K562 (cell line): ENCODE measurements around the gene LAMB4. TPM values are rescaled to one million over a fixed set of nuclear protein-coding genes. Genes with fewer than 3 reads are reported as not detected.

Source experiments
- CAMTA2 ChIP-seq: fragments of 250-450 bp; sonication (Bioruptor Pico); conservative IDR thresholded peaks from 2 replicates; pipeline ENCODE4 v1.5.1; 2022
- GTF2E2 ChIP-seq: fragments of 200-800 bp; sonication (Bioruptor generic); IDR thresholded peaks from 2 replicates; pipeline ENCODE4 v1.6.1; 2016; ENCODE audit warnings: missing genetic modification characterization, missing compliant biosample characterization
- KDM5B ChIP-seq: fragments of 200-600 bp; sonication (generic); IDR thresholded peaks from 2 replicates; pipeline ENCODE4 v1.6.1; 2012; ENCODE audit warnings: low read depth, mild to moderate bottlenecking, moderate library complexity, low read length, control low read depth, inconsistent platforms; ENCODE audit not compliant: insufficient replicate concordance
- MTA2 ChIP-seq: fragments of 450-650 bp; IDR thresholded peaks from 2 replicates; pipeline ENCODE4 v1.6.1; 2016; ENCODE audit warnings: low read depth
- NFATC3 ChIP-seq: fragments of 450-650 bp; IDR thresholded peaks from 2 replicates; pipeline ENCODE4 v1.6.1; 2017; ENCODE audit warnings: mild to moderate bottlenecking
- RBFOX2 ChIP-seq: fragments of 200-400 bp; formaldehyde crosslinking; IDR thresholded peaks from 2 replicates; pipeline ENCODE4 v1.6.1; 2017; ENCODE audit warnings: low read depth, mild to moderate bottlenecking, low read length, moderate library complexity
- SMAD4 ChIP-seq: fragments of 250-450 bp; sonication (Bioruptor Pico); conservative IDR thresholded peaks from 2 replicates; pipeline ENCODE4 v1.8.0; 2021; ENCODE audit warnings: inconsistent platforms, mild to moderate bottlenecking, moderate library complexity
- SMARCE1 ChIP-seq: fragments of 450-650 bp; IDR thresholded peaks from 2 replicates; pipeline ENCODE4 v1.7.1; 2016; ENCODE audit warnings: mild to moderate bottlenecking
- TCF3 ChIP-seq: sonication (generic); formaldehyde crosslinking; IDR thresholded peaks from 2 replicates; pipeline ENCODE4 v1.4.0; 2020; ENCODE audit warnings: mild to moderate bottlenecking, missing genetic modification reagents
- TOE1 ChIP-seq, 2 experiments: fragments of 450-650 bp in 1 of 2; sonication (generic) in 1 of 2; formaldehyde crosslinking in 1 of 2; IDR thresholded peaks; 2 replicates each; pipeline versions ENCODE4 v1.7.1 to v1.8.0; 2016 to 2022; ENCODE audit warnings: borderline replicate concordance in 2 of 2, mild to moderate bottlenecking in 2 of 2, antibody characterized with exemption in 1 of 2, inconsistent platforms in 1 of 2, low read depth in 1 of 2, missing genetic modification reagents in 1 of 2, moderate library complexity in 1 of 2
- U2AF1 ChIP-seq: fragments of 200-400 bp; formaldehyde crosslinking; optimal IDR thresholded peaks from 2 replicates; pipeline ENCODE3; 2017; ENCODE audit warnings: mild to moderate bottlenecking, low read depth, low read length, moderate library complexity
- YBX1 ChIP-seq: fragments of 450-650 bp; IDR thresholded peaks from 2 replicates; pipeline ENCODE4 v1.7.1; 2016; ENCODE audit warnings: mild to moderate bottlenecking
- ZC3H8 ChIP-seq: fragments of 450-650 bp; IDR thresholded peaks from 2 replicates; pipeline ENCODE4 v1.6.1; 2017
- ZNF436 ChIP-seq: fragments of 250-450, 450-650 bp; sonication (Bioruptor Pico); formaldehyde crosslinking; IDR thresholded peaks from 2 replicates; pipeline ENCODE4 v1.7.0; 2020; ENCODE audit warnings: mild to moderate bottlenecking
- polyA plus RNA-seq, 8 experiments: library from polyadenylated mRNA; depleted of rRNA in 4 of 8; stranded (reverse) in 5 of 8; unstranded in 3 of 8; fragments of >200 nt; fragmentation: Nextera tagmentation in 2 of 8; fragmentation: Illumina TruSeq in 1 of 8; extraction: Ambion mirVana in 2 of 8; extraction: Trizol in 1 of 8; gene quantifications; 2 replicates each; pipeline versions ENCODE4 v1.2.1 to v1.2.3, GENCODE V29; 2011 to 2014; ENCODE audit warnings: inconsistent platforms in 1 of 8, missing spikeins in 1 of 8
- total RNA-seq, 7 experiments: library from RNA; depleted of rRNA in 6 of 7; stranded (reverse); fragments of >200 nt in 6 of 7; fragmentation: Illumina TruSeq in 2 of 7; extraction: Trizol in 2 of 7; gene quantifications; 2 replicates each; pipeline versions ENCODE4 v1.2.1 to v1.2.3, GENCODE V29; 2011 to 2021; ENCODE audit warnings: low replicate concordance in 1 of 7
- TF ChIP-seq, protein P1 (sequence below), 2 experiments: fragments of 450-650 bp; conservative IDR thresholded peaks; 2 replicates each; pipeline ENCODE4 v1.6.1; 2017; ENCODE audit warnings: mild to moderate bottlenecking in 2 of 2, moderate library complexity in 2 of 2
- TF ChIP-seq, protein P2 (sequence below): fragments of 450-650 bp; formaldehyde crosslinking; IDR thresholded peaks from 2 replicates; pipeline ENCODE4 v1.4.0; 2020; ENCODE audit warnings: mild to moderate bottlenecking, moderate library complexity
- TF ChIP-seq, protein P3 (sequence below): sonication (generic); formaldehyde crosslinking; IDR thresholded peaks from 2 replicates; pipeline ENCODE4 v1.8.1; 2022; ENCODE audit warnings: missing genetic modification reagents

The LAMB4 gene
- total and polyA plus RNA-seq, 9 of the 15 experiments (the other 6 are each of a cell fraction or from before 2014, with no cell fraction given): 0.06 to 0.13 (median 0.07) TPM; not detected in 6

DNA sequence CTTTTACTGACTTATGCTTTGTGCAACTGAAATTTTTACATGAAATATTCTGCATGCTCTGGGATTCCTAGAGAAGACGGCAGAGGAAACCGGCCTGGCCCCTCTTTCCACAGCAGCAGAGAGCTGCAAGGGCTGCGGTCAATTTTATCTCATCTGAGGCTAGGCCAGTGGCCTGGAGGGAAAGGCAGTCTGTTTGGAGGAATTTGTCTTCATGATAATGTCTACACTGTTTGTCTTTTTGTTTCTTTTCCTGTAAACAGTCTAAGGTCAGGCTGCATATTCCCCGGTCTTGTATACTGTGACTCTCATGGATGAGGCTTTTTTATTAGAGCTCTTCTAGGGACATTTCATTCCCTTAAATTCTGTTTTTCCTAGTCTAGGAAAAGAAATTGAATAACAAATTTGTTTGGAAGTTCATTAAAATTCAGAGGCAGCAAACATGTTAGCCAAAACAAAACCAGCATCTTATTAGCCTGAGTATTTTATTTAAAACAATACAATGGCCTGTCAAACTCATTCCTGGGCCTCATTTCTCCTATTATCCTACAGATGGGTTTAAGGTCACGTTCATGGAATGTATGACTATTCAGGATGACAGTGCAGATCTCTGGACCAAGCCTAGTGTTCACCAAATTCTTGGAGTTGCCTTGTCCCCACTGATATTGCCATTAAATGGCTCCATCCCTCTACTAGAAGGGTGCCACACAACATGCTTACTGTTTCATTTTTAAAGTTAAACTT lies 26.4 kb downstream of the LAMB4 start (continued):
- TF ChIP-seq, protein P1, sequence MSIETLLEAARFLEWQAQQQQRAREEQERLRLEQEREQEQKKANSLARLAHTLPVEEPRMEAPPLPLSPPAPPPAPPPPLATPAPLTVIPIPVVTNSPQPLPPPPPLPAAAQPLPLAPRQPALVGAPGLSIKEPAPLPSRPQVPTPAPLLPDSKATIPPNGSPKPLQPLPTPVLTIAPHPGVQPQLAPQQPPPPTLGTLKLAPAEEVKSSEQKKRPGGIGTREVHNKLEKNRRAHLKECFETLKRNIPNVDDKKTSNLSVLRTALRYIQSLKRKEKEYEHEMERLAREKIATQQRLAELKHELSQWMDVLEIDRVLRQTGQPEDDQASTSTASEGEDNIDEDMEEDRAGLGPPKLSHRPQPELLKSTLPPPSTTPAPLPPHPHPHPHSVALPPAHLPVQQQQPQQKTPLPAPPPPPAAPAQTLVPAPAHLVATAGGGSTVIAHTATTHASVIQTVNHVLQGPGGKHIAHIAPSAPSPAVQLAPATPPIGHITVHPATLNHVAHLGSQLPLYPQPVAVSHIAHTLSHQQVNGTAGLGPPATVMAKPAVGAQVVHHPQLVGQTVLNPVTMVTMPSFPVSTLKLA (conservative IDR thresholded peaks at IDR 0.05): peak in 1 of 2 experiments; percentile 33; a peak in 1 of 4 replicates
- TF ChIP-seq ZNF436 (no peak), SMARCE1 (peak; percentile 73), TOE1 (IDR thresholded peaks at IDR 0.05; ENCODE audit: borderline replicate concordance) (no peak), TOE1 (CRISPR knock-in tag; IDR thresholded peaks at IDR 0.05; ENCODE audit: borderline replicate concordance, low read depth) (0 out of 2 replicates have a peak, but pooled peaks have one; percentile 15), ZC3H8 (no peak), CAMTA2 (CRISPR knock-in tag) (no peak), TCF3 (CRISPR knock-in tag) (peak; percentile 73), MTA2 (no peak), U2AF1 (no peak), KDM5B (no peak), RBFOX2 (no peak), SMAD4 (CRISPR knock-in tag) (peak; percentile 69), GTF2E2 (no peak), YBX1 (no peak), NFATC3 (peak; percentile 78; the same call in 1 of the 2 replicates)
- TF ChIP-seq, protein P2, sequence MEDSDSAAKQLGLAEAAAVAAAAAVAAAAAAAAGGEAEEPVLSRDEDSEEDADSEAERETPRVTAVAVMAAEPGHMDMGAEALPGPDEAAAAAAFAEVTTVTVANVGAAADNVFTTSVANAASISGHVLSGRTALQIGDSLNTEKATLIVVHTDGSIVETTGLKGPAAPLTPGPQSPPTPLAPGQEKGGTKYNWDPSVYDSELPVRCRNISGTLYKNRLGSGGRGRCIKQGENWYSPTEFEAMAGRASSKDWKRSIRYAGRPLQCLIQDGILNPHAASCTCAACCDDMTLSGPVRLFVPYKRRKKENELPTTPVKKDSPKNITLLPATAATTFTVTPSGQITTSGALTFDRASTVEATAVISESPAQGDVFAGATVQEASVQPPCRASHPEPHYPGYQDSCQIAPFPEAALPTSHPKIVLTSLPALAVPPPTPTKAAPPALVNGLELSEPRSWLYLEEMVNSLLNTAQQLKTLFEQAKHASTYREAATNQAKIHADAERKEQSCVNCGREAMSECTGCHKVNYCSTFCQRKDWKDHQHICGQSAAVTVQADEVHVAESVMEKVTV (CRISPR knock-in tag): 0 out of 2 replicates have a peak, but pooled peaks have one; percentile 14
- TF ChIP-seq, protein P3, sequence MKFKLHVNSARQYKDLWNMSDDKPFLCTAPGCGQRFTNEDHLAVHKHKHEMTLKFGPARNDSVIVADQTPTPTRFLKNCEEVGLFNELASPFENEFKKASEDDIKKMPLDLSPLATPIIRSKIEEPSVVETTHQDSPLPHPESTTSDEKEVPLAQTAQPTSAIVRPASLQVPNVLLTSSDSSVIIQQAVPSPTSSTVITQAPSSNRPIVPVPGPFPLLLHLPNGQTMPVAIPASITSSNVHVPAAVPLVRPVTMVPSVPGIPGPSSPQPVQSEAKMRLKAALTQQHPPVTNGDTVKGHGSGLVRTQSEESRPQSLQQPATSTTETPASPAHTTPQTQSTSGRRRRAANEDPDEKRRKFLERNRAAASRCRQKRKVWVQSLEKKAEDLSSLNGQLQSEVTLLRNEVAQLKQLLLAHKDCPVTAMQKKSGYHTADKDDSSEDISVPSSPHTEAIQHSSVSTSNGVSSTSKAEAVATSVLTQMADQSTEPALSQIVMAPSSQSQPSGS (CRISPR knock-in tag): no peak
